ENCODE results near the gene KCNJ3.

The KCNJ3 gene

DNA sequence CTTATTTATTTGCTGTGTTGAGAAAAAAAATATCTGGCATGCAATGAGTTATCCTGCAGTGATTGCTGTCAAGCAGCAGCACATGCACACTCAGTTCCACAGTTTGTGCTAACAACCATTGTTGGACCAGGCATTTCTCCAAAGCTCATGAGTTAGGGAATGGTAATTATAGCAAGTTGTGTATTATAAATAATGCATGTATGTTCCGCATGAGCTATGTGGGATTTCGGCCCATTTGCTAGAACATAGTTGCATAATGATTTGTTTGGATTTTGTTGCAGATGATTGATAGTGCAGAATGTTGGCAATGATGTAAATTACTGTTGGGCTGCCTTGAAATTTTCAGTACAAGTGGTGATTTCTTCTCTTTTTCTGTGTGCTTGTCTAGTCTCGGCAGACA, 10.7 kb downstream of the KCNJ3 start:
- in situ Hi-C loops (cut with MboI; ENCODE audit: low sequenced_read_pairs, unreplicated experiment), result no loop called here
- no peak for TF ChIP-seq CTCF (IDR thresholded peaks at IDR 0.05; ENCODE audit: borderline replicate concordance, control extremely low read depth, extremely low read depth, insufficient read depth, missing control alignments)
- DNase-seq (ENCODE audit: low spot score), result no peak

- in situ Hi-C loops (cut with MboI; ENCODE audit: low sequenced_read_pairs, unreplicated experiment), result no loop called here
- TF ChIP-seq CTCF (IDR thresholded peaks at IDR 0.05; ENCODE audit: borderline replicate concordance, control extremely low read depth, extremely low read depth, insufficient read depth, missing control alignments), result no peak
- DNase-seq (ENCODE audit: low spot score), result no peak
These were observed 11.6 kb downstream of the KCNJ3 start for GRCh38 chr2:154710078-154710477.

DNA sequence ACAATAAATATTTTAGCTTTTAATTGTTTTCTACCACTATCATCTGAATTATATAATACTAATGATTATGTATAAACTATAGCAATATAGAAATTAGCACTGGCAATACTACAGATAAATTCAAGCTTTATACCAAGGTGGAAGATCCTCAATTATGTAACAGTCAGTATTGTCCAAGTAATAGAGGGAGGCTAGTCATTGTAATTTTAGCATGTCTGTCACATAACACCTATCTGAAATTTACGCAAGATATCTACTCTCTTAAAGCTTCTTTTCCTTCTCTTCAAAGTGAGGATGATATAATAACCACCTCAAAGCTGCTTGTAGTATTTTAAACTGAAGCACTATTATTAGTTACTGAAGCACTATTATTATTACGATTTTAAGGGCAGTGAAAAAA, 12.2 kb downstream of the KCNJ3 start:
- no peak for DNase-seq (ENCODE audit: low spot score)
- no peak for TF ChIP-seq CTCF (IDR thresholded peaks at IDR 0.05; ENCODE audit: borderline replicate concordance, control extremely low read depth, extremely low read depth, insufficient read depth, missing control alignments)
- in situ Hi-C loops (cut with MboI; ENCODE audit: low sequenced_read_pairs, unreplicated experiment), result no loop called here

GRCh38 chr2:154713675-154714074, 15.2 kb downstream of the KCNJ3 start:
- in situ Hi-C loops (cut with MboI; ENCODE audit: low sequenced_read_pairs, unreplicated experiment), result no loop called here
- DNase-seq (ENCODE audit: low spot score), result no peak

GRCh38 chr2:154720651-154721050, 22.2 kb downstream of the KCNJ3 start:
- TF ChIP-seq CTCF (IDR thresholded peaks at IDR 0.05; ENCODE audit: borderline replicate concordance, control extremely low read depth, extremely low read depth, insufficient read depth, missing control alignments), result no peak
- no peak for DNase-seq (ENCODE audit: low spot score)
- in situ Hi-C loops (cut with MboI; ENCODE audit: low sequenced_read_pairs, unreplicated experiment), result no loop called here

More at GRCh38 chr2:154713675-154714074, 15.2 kb downstream of the KCNJ3 start:
- no peak for TF ChIP-seq CTCF (IDR thresholded peaks at IDR 0.05; ENCODE audit: borderline replicate concordance, control extremely low read depth, extremely low read depth, insufficient read depth, missing control alignments)

- TF ChIP-seq CTCF (IDR thresholded peaks at IDR 0.05; ENCODE audit: borderline replicate concordance, control extremely low read depth, extremely low read depth, insufficient read depth, missing control alignments), result no peak
- DNase-seq (ENCODE audit: low spot score), result no peak
- in situ Hi-C loops (cut with MboI; ENCODE audit: low sequenced_read_pairs, unreplicated experiment), result no loop called here
These were observed 25.8 kb downstream of the KCNJ3 start for GRCh38 chr2:154724194-154724797.
